T47D (cell line): ENCODE data around the gene MAP7D3.
"Not testable (repeated sequence)": the region's sequence is repeated elsewhere in the genome, so short reads cannot be mapped to it uniquely, and the experiment has no call there.

Experiments used
- DNase-seq, 2 experiments: peaks; one replicate each; pipeline versions ENCODE4 v3.0.0 to v3.0.0-alpha.2; 2011 to 2012; ENCODE audit warnings: low read depth in 1 of 2, low spot score in 1 of 2
- JUND ChIP-seq: IDR thresholded peaks from 2 replicates; pipeline ENCODE4 v1.6.1; 2012; ENCODE audit warnings: low read depth
- in situ Hi-C: cut with HindIII; loops from 2 replicates; pipeline ENCODE4 v1.10.0; 2016; ENCODE audit warnings: low sequenced_read_pairs, low pct_unique_long_range_greater_than_20kb

Gene MAP7D3

GRCh38 chrX:136251041-136251991 lies at the start of gene MAP7D3:
MAP7D3 (minus strand) TSS chrX:136251400; CDS start chrX:136251358, 42 bp downstream.
- DNase-seq: no peak
- no peak for TF ChIP-seq JUND
- in situ Hi-C loops: no loop called here

DNA sequence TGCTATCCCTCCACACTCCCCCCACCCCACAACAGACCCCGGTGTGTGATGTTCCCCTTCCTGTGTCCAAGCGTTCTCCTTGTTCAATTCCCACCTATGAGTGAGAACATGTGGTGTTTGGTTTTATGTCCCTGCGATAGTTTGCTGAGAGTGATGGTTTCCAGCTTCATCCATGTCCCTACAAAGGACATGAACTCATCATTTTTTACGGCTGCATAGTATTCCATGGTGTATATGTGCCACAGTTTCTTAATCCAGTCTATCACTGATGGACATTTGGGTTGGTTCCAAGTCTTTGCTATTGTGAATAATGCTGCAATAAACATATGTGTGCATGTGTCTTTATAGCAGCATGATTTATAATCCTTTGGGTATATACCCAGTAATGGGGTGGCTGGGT lies 49.5 kb upstream of the MAP7D3 start, which contains the start of gene ADGRG4:
Gene ADGRG4, plus strand, starts transcription at position 243 of the 400 bp plus-strand sequence. CDS start 7,815 bp downstream, outside the sequence.
- DNase-seq, in situ Hi-C loops: not testable (repeated sequence)

DNA sequence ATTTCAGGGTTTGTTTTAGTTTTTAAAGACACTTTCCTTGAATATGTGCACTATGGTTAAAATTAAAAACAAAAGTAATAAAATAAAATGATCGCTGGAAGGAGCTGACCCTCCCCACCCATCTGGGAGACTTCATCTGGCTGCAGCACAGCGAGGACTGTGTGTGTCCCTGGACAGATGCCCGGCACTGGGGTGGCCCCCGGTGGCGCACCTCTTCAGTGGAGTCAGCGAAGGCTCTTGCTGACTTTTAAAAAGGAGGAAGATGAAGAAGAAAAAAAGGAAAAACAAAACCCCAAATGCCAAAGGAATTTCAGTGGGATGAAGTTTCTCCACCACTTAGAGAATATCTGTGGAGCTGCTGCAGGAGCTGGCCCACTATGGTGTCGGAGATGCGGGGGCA lies 44.2 kb upstream of the MAP7D3 start:
- in situ Hi-C loops: no loop called here
- no peak for TF ChIP-seq JUND

DNA sequence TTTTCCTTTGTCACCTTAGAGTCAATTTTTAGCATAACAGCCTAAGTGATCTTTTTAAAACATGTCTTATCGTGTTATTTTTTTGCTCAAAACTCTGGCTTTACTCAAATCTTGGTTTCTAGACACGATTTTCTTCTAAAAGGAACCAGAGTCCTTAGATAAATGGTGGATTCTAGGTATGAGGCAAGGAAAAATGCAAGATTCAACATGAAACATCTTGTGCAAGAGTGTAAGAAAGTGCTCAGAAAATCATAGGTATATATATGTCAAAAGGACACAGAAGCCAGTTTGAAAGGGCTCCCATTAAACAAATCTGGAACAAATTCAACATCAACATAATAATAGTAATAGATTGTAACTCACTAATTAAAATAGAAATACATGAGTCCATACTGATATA lies 41.5 kb upstream of the MAP7D3 start:
- TF ChIP-seq JUND: no peak
- DNase-seq: no peak
- in situ Hi-C loops: no loop called here

More for the DNA sequence above, 44.2 kb upstream of the MAP7D3 start:
- no peak for DNase-seq

GRCh38 chrX:136291824-136292223 lies 40.6 kb upstream of the MAP7D3 start:
- in situ Hi-C loops: no loop called here
- no peak for TF ChIP-seq JUND
- no peak for DNase-seq

- in situ Hi-C loops, DNase-seq: not testable (repeated sequence)
Measured at GRCh38 chrX:136286375-136286774, 35.2 kb upstream of the MAP7D3 start.

GRCh38 chrX:136275553-136275952 lies 24.4 kb upstream of the MAP7D3 start:
- no peak for TF ChIP-seq JUND
- no peak for DNase-seq
- in situ Hi-C loops: no loop called here

- in situ Hi-C loops: no loop called here
- TF ChIP-seq JUND: no peak
- DNase-seq: no peak
Measured at GRCh38 chrX:136273986-136274385, 22.8 kb upstream of the MAP7D3 start.

GRCh38 chrX:136272325-136272724 lies 21.1 kb upstream of the MAP7D3 start:
- in situ Hi-C loops: no loop called here
- peak in 1 of 2 experiments; percentile 2 for DNase-seq
- TF ChIP-seq JUND: no peak

DNA sequence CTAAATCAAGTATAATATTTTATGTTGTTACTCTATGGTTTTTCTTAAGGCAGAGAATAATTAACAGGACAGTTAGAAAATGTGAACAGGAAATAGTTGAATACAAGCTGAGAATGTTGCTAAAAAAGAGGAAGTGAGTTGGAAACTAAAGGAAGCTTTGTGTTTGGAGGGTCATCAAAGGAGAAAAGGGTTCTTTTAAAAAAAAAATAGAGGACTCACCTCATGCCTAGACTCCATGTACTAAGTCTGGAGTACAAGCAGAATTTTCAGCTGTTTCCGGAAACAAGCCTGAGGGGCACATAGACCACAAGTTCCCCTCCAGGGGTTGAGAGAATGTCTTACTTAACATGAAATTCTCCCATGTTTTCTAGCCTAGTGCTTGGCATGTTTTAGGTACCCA lies 20.1 kb upstream of the MAP7D3 start:
- TF ChIP-seq JUND: no peak
- in situ Hi-C loops: no loop called here
- no peak for DNase-seq

- in situ Hi-C loops: no loop called here
- TF ChIP-seq JUND: no peak
- no peak for DNase-seq
Measured at GRCh38 chrX:136269921-136270320, 18.7 kb upstream of the MAP7D3 start.

GRCh38 chrX:136268051-136269048 lies 17.1 kb upstream of the MAP7D3 start:
- in situ Hi-C loops: no loop called here
- no peak for TF ChIP-seq JUND
- peak in 1 of 2 experiments; percentile 27 for DNase-seq
